A549 (cell line): ENCODE measurements around the gene SERPINI1. TPM values are rescaled to one million over a fixed set of nuclear protein-coding genes. Genes with fewer than 3 reads are reported as not detected.

ENCODE experiments used
- ATAC-seq, 2 experiments: fragments of 200-7000 bp in 1 of 2; fragments of >200 bp in 1 of 2; cut with Nextera tagmentation in 1 of 2; cut with Tn5 transposase in 1 of 2; 3 replicates each; pipeline versions ENCODE4 v1.8.0 to v1.9.1; 2018 to 2020; ENCODE audit warnings: mild to moderate bottlenecking in 1 of 2, moderate library complexity in 1 of 2
- CTCF ChIA-PET: fragments of 300-600 bp; sonication (Branson Sonifier 250); formaldehyde crosslinking; extraction: SDS; loops from one replicate; lab custom pipeline; 2021; ENCODE audit warnings: antibody characterized with exemption, inconsistent platforms; lab: Yijun Ruan, JAX
- POLR2A ChIA-PET: fragments of 350-600 bp; formaldehyde crosslinking; extraction: SDS; loops from one replicate; lab custom pipeline; 2021; ENCODE audit warnings: antibody characterized with exemption, inconsistent platforms; lab: Yijun Ruan, JAX
- DNase-seq, 2 experiments: peaks; one replicate each; pipeline versions ENCODE4 v3.0.0 to v3.0.0-alpha.2; 2011 to 2016; ENCODE audit warnings: low read depth in 1 of 2, low spot score in 1 of 2
- FAIRE-seq: peaks from 2 replicates; lab custom pipeline; 2011; peaks lifted over from hg19 to GRCh38; lab: Jason Lieb, UNC
- H3K27ac ChIP-seq, 2 experiments: fragments of >200 bp; sonication (Bioruptor Twin); formaldehyde crosslinking; 3 replicates each; pipeline ENCODE4 v1.5.1; 2016 to 2017
- H3K4me1 ChIP-seq: fragments of >200 bp; sonication (Bioruptor Twin); formaldehyde crosslinking; 3 replicates; pipeline ENCODE4 v1.6.1; 2016
- H3K4me2 ChIP-seq: fragments of >200 bp; sonication (Bioruptor Twin); formaldehyde crosslinking; 3 replicates; pipeline ENCODE4 v1.6.1; 2016
- H3K4me3 ChIP-seq: fragments of >200 bp; sonication (Bioruptor Twin); formaldehyde crosslinking; 3 replicates; pipeline ENCODE4 v1.5.1; 2016
- H3K9me3 ChIP-seq: fragments of >200 bp; sonication (Bioruptor Twin); formaldehyde crosslinking; 3 replicates; pipeline ENCODE4 v1.6.1; 2016
- BCL3 ChIP-seq: fragments of >200 bp; sonication (Bioruptor Twin); formaldehyde crosslinking; IDR thresholded peaks from 3 replicates; pipeline ENCODE4 v1.6.1; 2016
- CBX2 ChIP-seq: fragments of 200-600 bp; sonication (generic); IDR thresholded peaks from 2 replicates; pipeline ENCODE4 v1.6.1; 2016; ENCODE audit warnings: low read depth, mild to moderate bottlenecking, borderline replicate concordance
- CHD2 ChIP-seq: fragments of 150-350 bp; IDR thresholded peaks from 2 replicates; pipeline ENCODE4 v1.6.1; 2014; ENCODE audit warnings: low read length; ENCODE audit not compliant: partially characterized antibody
- CTCF ChIP-seq: fragments of >200 bp; sonication (Bioruptor Twin); formaldehyde crosslinking; IDR thresholded peaks from 3 replicates; pipeline ENCODE4 v1.5.1; 2016
- E2F6 ChIP-seq: IDR thresholded peaks from 2 replicates; pipeline ENCODE4 v1.6.1; 2012; ENCODE audit warnings: low read depth, borderline replicate concordance
- EHMT2 ChIP-seq: fragments of 200-600 bp; sonication (generic); IDR thresholded peaks from 2 replicates; pipeline ENCODE4 v1.6.1; 2016; ENCODE audit warnings: antibody characterized with exemption, low read depth, mild to moderate bottlenecking, moderate library complexity
- FOSL2 ChIP-seq, 2 experiments: fragments of 450-650 bp in 1 of 2; fragments of >200 bp in 1 of 2; sonication (Bioruptor Twin) in 1 of 2; formaldehyde crosslinking; IDR thresholded peaks; 2 replicates each; pipeline versions ENCODE4 v1.5.0 to v1.6.1; 2016 to 2020; ENCODE audit warnings: mild to moderate bottlenecking in 1 of 2, moderate library complexity in 1 of 2
- HOXA7 ChIP-seq: fragments of 250-450 bp; sonication (Bioruptor Pico); IDR thresholded peaks from 2 replicates; pipeline ENCODE4 v1.5.0; 2020; ENCODE audit warnings: mild to moderate bottlenecking, moderate library complexity
- HOXB13 ChIP-seq: fragments of 250-450 bp; sonication (Bioruptor Pico); IDR thresholded peaks from 2 replicates; pipeline ENCODE4 v1.5.0; 2020; ENCODE audit warnings: low read depth, mild to moderate bottlenecking, moderate library complexity
- JUN ChIP-seq, 2 experiments: fragments of >200 bp; sonication (Bioruptor Twin); formaldehyde crosslinking; IDR thresholded peaks; 2 replicates in 1 of 2; 3 replicates in 1 of 2; pipeline ENCODE4 v1.6.1; 2016 to 2017
- KDM1A ChIP-seq: fragments of 200-600 bp; sonication (generic); IDR thresholded peaks from 2 replicates; pipeline ENCODE4 v1.6.1; 2016; ENCODE audit warnings: low read depth, mild to moderate bottlenecking
- KDM5A ChIP-seq: fragments of 200-600 bp; sonication (generic); IDR thresholded peaks from 2 replicates; pipeline ENCODE4 v1.6.1; 2016; ENCODE audit warnings: antibody characterized with exemption, mild to moderate bottlenecking
- MAFK ChIP-seq: fragments of 450-650 bp; IDR thresholded peaks from 2 replicates; pipeline ENCODE4 v1.6.1; 2014; ENCODE audit not compliant: partially characterized antibody
- MYC ChIP-seq: IDR thresholded peaks from 2 replicates; pipeline ENCODE4 v1.6.1; 2012; ENCODE audit warnings: mild to moderate bottlenecking, inconsistent platforms, low read length, improper control_type of control experiment, borderline replicate concordance
- NPAS2 ChIP-seq: fragments of 250-450 bp; sonication (Bioruptor Pico); IDR thresholded peaks from 2 replicates; pipeline ENCODE4 v1.8.0; 2022; ENCODE audit warnings: mild to moderate bottlenecking, moderate library complexity, borderline replicate concordance
- POLR2A ChIP-seq: IDR thresholded peaks from 2 replicates; pipeline ENCODE4 v1.6.1; 2012; ENCODE audit warnings: mild to moderate bottlenecking, low read length
- POLR2AphosphoS2 ChIP-seq: conservative IDR thresholded peaks from 2 replicates; pipeline ENCODE4 v1.6.1; 2012; ENCODE audit warnings: low read length, improper control_type of control experiment, inconsistent platforms
- RCOR1 ChIP-seq: fragments of 150-350 bp; IDR thresholded peaks from 2 replicates; pipeline ENCODE4 v1.6.1; 2014; ENCODE audit warnings: antibody characterized with exemption, low read length, low read depth
- ZNF302 ChIP-seq: fragments of 250-450 bp; sonication (Bioruptor Pico); IDR thresholded peaks from 2 replicates; pipeline ENCODE4 v1.9.0; 2021; ENCODE audit warnings: inconsistent platforms, mild to moderate bottlenecking, moderate library complexity
- ZSCAN20 ChIP-seq: fragments of 250-450 bp; sonication (Bioruptor Pico); IDR thresholded peaks from 2 replicates; pipeline ENCODE4 v1.8.0; 2022; ENCODE audit warnings: mild to moderate bottlenecking, moderate library complexity
- WGBS: methylation state at CpG from one replicate; pipeline ENCODE4 v1.1.6; 2017; ENCODE audit errors: missing lambda C conversion rate; 5-methylcytosine and 5-hydroxymethylcytosine counted together
- polyA plus RNA-seq, 4 experiments: library from polyadenylated mRNA; depleted of rRNA in 3 of 4; stranded (reverse); fragments of >200 nt; fragmentation: RNase III in 1 of 4; extraction: RNeasy Plus Mini Kit Qiagen cat#74134 plus additional on column Dnase treatment in 1 of 4; gene quantifications; 2 replicates in 3 of 4; 3 replicates in 1 of 4; pipeline ENCODE4 v1.2.3, GENCODE V29; 2011 to 2017
- TF ChIP-seq, protein P1 (sequence below): fragments of 200-600 bp; sonication (generic); IDR thresholded peaks from 2 replicates; pipeline ENCODE4 v1.6.1; 2016; ENCODE audit warnings: antibody characterized with exemption, mild to moderate bottlenecking, moderate library complexity

SERPINI1 gene
- polyA plus RNA-seq, 2 of the 4 experiments (the other 2 are of a cell fraction), result 6.5 to 10.2 TPM

DNA sequence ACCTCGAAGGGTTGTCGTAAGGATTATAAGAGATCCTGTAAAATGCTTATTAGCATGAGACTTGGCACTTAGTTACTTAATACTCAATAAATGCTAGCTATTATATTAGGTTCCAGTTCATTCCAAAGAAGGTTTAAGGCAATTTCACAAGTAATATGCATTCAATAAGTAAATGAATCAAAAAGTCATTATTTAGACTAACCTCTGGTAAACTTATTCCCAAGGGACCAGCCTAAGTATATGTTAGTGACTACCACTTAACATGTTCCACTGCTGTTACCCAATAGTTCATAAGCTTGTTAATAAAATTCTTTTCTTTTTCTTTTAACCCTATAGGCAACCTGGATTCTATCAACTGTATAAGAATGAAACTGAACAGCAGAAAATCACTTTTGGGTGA, 5.9 kb upstream of the SERPINI1 start (continued):
- TF ChIP-seq MAFK, result no peak
- TF ChIP-seq CHD2, result no peak
- no peak for TF ChIP-seq E2F6
- TF ChIP-seq KDM5A, result no peak

GRCh38 chr3:167731393-167731792, 4.1 kb upstream of the SERPINI1 start:
- DNase-seq (no peak), FAIRE-seq (no peak), ATAC-seq (no peak)
- Histone ChIP-seq H3K27ac (no peak overlapping the region), H3K4me1 (peaks cover 54% of the 10 kb centered on the region), H3K9me3 (no peaks in the 10 kb centered on the region), H3K4me2 (peak overlapping the region; percentile 78; the same call in 1 of the 3 replicates), H3K4me3 (no peak overlapping the region)
- ChIA-PET CTCF (interaction anchor here (0.6 kb wide), 1 partner anchor 46 kb away, joined by 3 read pairs; no protein-coding TSS in a partner anchor), POLR2A (no interaction called here)
- WGBS, result 95% methylated on average over 2 of the region's 2 CpGs
- TF ChIP-seq KDM1A, result no peak
- TF ChIP-seq HOXA7 (CRISPR knock-in tag), result no peak
- TF ChIP-seq MAFK, result no peak
- no peak for TF ChIP-seq POLR2AphosphoS2
- TF ChIP-seq JUN (IDR thresholded peaks at IDR 0.05), result no peak
- no peak for TF ChIP-seq POLR2A
- TF ChIP-seq FOSL2 (IDR thresholded peaks at IDR 0.05), result no peak
- no peak for TF ChIP-seq FOSL2 (CRISPR knock-in tag; IDR thresholded peaks at IDR 0.05)
- TF ChIP-seq CTCF, result no peak
- no peak for TF ChIP-seq RCOR1
- no peak for TF ChIP-seq ZSCAN20 (CRISPR knock-in tag)
- TF ChIP-seq MYC, result no peak
- TF ChIP-seq BCL3, result no peak
- no peak for TF ChIP-seq HOXB13
- TF ChIP-seq CBX2, result no peak
- TF ChIP-seq, protein P1, sequence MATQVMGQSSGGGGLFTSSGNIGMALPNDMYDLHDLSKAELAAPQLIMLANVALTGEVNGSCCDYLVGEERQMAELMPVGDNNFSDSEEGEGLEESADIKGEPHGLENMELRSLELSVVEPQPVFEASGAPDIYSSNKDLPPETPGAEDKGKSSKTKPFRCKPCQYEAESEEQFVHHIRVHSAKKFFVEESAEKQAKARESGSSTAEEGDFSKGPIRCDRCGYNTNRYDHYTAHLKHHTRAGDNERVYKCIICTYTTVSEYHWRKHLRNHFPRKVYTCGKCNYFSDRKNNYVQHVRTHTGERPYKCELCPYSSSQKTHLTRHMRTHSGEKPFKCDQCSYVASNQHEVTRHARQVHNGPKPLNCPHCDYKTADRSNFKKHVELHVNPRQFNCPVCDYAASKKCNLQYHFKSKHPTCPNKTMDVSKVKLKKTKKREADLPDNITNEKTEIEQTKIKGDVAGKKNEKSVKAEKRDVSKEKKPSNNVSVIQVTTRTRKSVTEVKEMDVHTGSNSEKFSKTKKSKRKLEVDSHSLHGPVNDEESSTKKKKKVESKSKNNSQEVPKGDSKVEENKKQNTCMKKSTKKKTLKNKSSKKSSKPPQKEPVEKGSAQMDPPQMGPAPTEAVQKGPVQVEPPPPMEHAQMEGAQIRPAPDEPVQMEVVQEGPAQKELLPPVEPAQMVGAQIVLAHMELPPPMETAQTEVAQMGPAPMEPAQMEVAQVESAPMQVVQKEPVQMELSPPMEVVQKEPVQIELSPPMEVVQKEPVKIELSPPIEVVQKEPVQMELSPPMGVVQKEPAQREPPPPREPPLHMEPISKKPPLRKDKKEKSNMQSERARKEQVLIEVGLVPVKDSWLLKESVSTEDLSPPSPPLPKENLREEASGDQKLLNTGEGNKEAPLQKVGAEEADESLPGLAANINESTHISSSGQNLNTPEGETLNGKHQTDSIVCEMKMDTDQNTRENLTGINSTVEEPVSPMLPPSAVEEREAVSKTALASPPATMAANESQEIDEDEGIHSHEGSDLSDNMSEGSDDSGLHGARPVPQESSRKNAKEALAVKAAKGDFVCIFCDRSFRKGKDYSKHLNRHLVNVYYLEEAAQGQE, result no peak
- no peak for TF ChIP-seq NPAS2
- no peak for TF ChIP-seq ZNF302 (CRISPR knock-in tag)
- TF ChIP-seq EHMT2, result no peak
